ENCODE data around the gene CNOT6.

GRCh38 chr5:180589771-180590542 is 95.8 kb downstream of the CNOT6 start:
- TF ChIP-seq POLR2A (IDR thresholded peaks at IDR 0.05; ENCODE audit: low read depth, low read length) = no peak
- TF ChIP-seq POLR2AphosphoS5 (IDR thresholded peaks at IDR 0.05; ENCODE audit: low read depth, low read length) = no peak

Data from GM12891 (cell line).